Adrenal gland (tissue), 12 donors: ENCODE data around the gene RNU5B-1. TPM values are rescaled to one million over a fixed set of nuclear protein-coding genes. Genes with fewer than 3 reads are reported as not detected.

Experiments
- DNase-seq, 7 donors: peaks; one replicate each; pipeline ENCODE4 v3.0.0-alpha.2; 2019 to 2020
- H3K27ac ChIP-seq, 5 donors: fragments of 200-600 bp; sonication (generic) in 4 of 5; 1 replicate in 3 of 5; 2 replicates in 2 of 5; pipeline versions ENCODE4 v1.5.1 to v1.8.0; 2016 to 2020; ENCODE audit warnings: mild to moderate bottlenecking in 1 of 5
- H3K27me3 ChIP-seq: fragments of 200-600 bp; 2 replicates; pipeline ENCODE4 v1.8.0; 2021
- H3K36me3 ChIP-seq, 2 donors: fragments of 200-600 bp; replicated peaks in 1 of 2; 1 replicate in 1 of 2; 2 replicates in 1 of 2; pipeline versions ENCODE4 v1.5.1 to v1.8.0; 2018 to 2022
- H3K4me1 ChIP-seq, 2 donors: fragments of 200-600 bp; replicated peaks in 1 of 2; 1 replicate in 1 of 2; 2 replicates in 1 of 2; pipeline versions ENCODE4 v1.5.1 to v1.8.0; 2018 to 2021
- H3K4me3 ChIP-seq, 4 donors: fragments of 200-600 bp; sonication (generic) in 3 of 4; one replicate each; pipeline ENCODE4 v1.5.1; 2016 to 2018
- H3K9me3 ChIP-seq, 3 donors: fragments of 200-600 bp; sonication (generic) in 1 of 3; replicated peaks in 1 of 3; 1 replicate in 2 of 3; 2 replicates in 1 of 3; pipeline versions ENCODE4 v1.5.1 to v1.8.0; 2016 to 2021
- CTCF ChIP-seq, 6 experiments: fragments of 450-650 bp in 4 of 6; fragments of 200-600 bp in 2 of 6; sonication (generic) in 1 of 6; IDR thresholded peaks; 1 replicate in 5 of 6; 2 replicates in 1 of 6; pipeline versions ENCODE4 v1.5.1 to v1.8.0; 2016 to 2021; ENCODE audit warnings: antibody characterized with exemption in 6 of 6, mild to moderate bottlenecking in 2 of 6, moderate library complexity in 1 of 6
- POLR2A ChIP-seq, 2 donors: fragments of 450-650 bp; IDR thresholded peaks; one replicate each; pipeline ENCODE4 v1.6.1; 2017; ENCODE audit warnings: antibody characterized with exemption in 2 of 2, mild to moderate bottlenecking in 2 of 2, moderate library complexity in 1 of 2
- WGBS, 4 donors: extraction: QIAGEN DNeasy Blood & Tissue Kit in 2 of 4; methylation state at CpG; one replicate each; pipeline versions ENCODE4 v1.1.5 to v1.1.7; 2013 to 2017; 5-methylcytosine and 5-hydroxymethylcytosine counted together
- intact Hi-C, 2 donors: fragments of 100-400 bp; cut with DNase I; formaldehyde crosslinking; loops; one replicate each; pipeline versions ENCODE4 v1.14.1 to v1.15.0; 2022 to 2023
- polyA plus RNA-seq, 3 donors: library from polyadenylated mRNA; stranded (reverse); fragments of 200-250 nt in 2 of 3; fragments of 350-450 nt in 1 of 3; fragmentation: Illumina TruSeq in 1 of 3; extraction: RNeasy Lipid Tissue Mini Kit (QIAGEN cat#74804) in 1 of 3; gene quantifications; one replicate each; pipeline ENCODE4 v1.2.3, GENCODE V29; 2013 to 2014
- total RNA-seq, 9 donors: library from RNA; depleted of rRNA in 4 of 9; stranded (reverse); fragments of >200 nt in 4 of 9; fragments of 120-200 nt in 1 of 9; fragmentation: NEBNext Ultra II Directional in 1 of 9; extraction: Animal tissue kit (Norgen Biotek cat#: 25700) in 1 of 9; gene quantifications; one replicate each; pipeline versions ENCODE4 v1.1.0 to v1.2.4, GENCODE V29; 2013 to 2023
- donor health status: healthy with polysubstance abuse.
- donor health status: Bipolar disorder and iron deficiency.
- donor health status: DM: yes; HTN: yes; CAD: no.
- donor health status: DM: no; HTN: no; CAD: no.
- donor health status: DM: no; HTN: no; CAD: no.
- donor health status: DM: yes; HTN: yes; CAD: no.

RNU5B-1 gene
- total and polyA plus RNA-seq, 12 donors: 27.3 to 1,349 (median 29.8) TPM; not detected in 9

- H3K9me3 ChIP-seq: no peaks in the 10 kb centered on the region
- H3K27me3 ChIP-seq: no peaks in the 10 kb centered on the region
- H3K4me1 ChIP-seq: no peaks in the 10 kb centered on the region
- TF ChIP-seq POLR2A (IDR thresholded peaks at IDR 0.05): no peak
- no peak overlapping the region for H3K4me3 ChIP-seq
- DNase-seq: no peak
- intact Hi-C loops: no loop called here
- H3K36me3 ChIP-seq: no peaks in the 10 kb centered on the region
- WGBS, 4 donors: 81 to 90% (median 87%) methylated on average over 13 to 18 of the region's 18 CpGs
- H3K27ac ChIP-seq: no peak overlapping the region
Observed at GRCh38 chr15:65329984-65330735, 25.7 kb downstream of the RNU5B-1 start.

- no peak for DNase-seq
- H3K4me1 ChIP-seq: no peaks in the 10 kb centered on the region
- no peaks in the 10 kb centered on the region for H3K36me3 ChIP-seq
- no peaks in the 10 kb centered on the region for H3K27me3 ChIP-seq
- no peaks in the 10 kb centered on the region for H3K9me3 ChIP-seq
- WGBS, 4 donors: 91 to 95% (median 93%) methylated on average over 22 of the region's 22 CpGs
- no peak overlapping the region for H3K27ac ChIP-seq
- no peak for TF ChIP-seq POLR2A (IDR thresholded peaks at IDR 0.05)
- intact Hi-C loops: no loop called here
- no peak overlapping the region for H3K4me3 ChIP-seq
Observed at GRCh38 chr15:65330934-65331645, 26.6 kb downstream of the RNU5B-1 start.

GRCh38 chr15:65331811-65332210, 27.3 kb downstream of the RNU5B-1 start:
- Histone ChIP-seq H3K36me3 (no peaks in the 10 kb centered on the region), H3K4me1 (no peaks in the 10 kb centered on the region), H3K9me3 (no peaks in the 10 kb centered on the region), H3K4me3 (no peak overlapping the region), H3K27me3 (no peaks in the 10 kb centered on the region), H3K27ac (no peak overlapping the region)
- intact Hi-C loops: no loop called here
- DNase-seq: no peak
- TF ChIP-seq CTCF (IDR thresholded peaks at IDR 0.05) (no peak), POLR2A (IDR thresholded peaks at IDR 0.05) (no peak)
- WGBS, 4 donors: 90 to 92% (median 91%) methylated on average over 6 of the region's 7 CpGs

- Histone ChIP-seq H3K36me3 (no peaks in the 10 kb centered on the region), H3K27me3 (no peaks in the 10 kb centered on the region), H3K4me3 (no peak overlapping the region), H3K9me3 (no peaks in the 10 kb centered on the region), H3K27ac (no peak overlapping the region), H3K4me1 (no peaks in the 10 kb centered on the region)
- DNase-seq: no peak
- intact Hi-C loops: no loop called here
- TF ChIP-seq POLR2A (IDR thresholded peaks at IDR 0.05) (no peak), CTCF (IDR thresholded peaks at IDR 0.05) (no peak)
- 82 to 88% (median 87%) methylated on average over 27 to 31 of the region's 31 CpGs for WGBS, 4 donors
Observed at GRCh38 chr15:65332391-65333147, 28.1 kb downstream of the RNU5B-1 start.
